Esophagus squamous epithelium (tissue), 5 donors: ENCODE results near the gene LDLRAD3. TPM values are rescaled to one million over a fixed set of nuclear protein-coding genes. Genes with fewer than 3 reads are reported as not detected.

Experiments
- DNase-seq: peaks from one replicate; lab custom pipeline; 2025; lab: John Stamatoyannopoulos, UW
- H3K27ac ChIP-seq, 4 donors: fragments of 200-600 bp; sonication (generic); one replicate each; pipeline ENCODE4 v1.5.1; 2016 to 2019; ENCODE audit warnings: mild to moderate bottlenecking in 1 of 4
- H3K27me3 ChIP-seq, 4 donors: fragments of 200-600 bp; sonication (generic); 1 replicate in 3 of 4; 2 replicates in 1 of 4; pipeline versions ENCODE4 v1.5.1 to v1.6.0; 2017 to 2021; ENCODE audit warnings: antibody characterized with exemption in 1 of 4
- H3K36me3 ChIP-seq, 3 donors: fragments of 200-600 bp; sonication (generic); one replicate each; pipeline ENCODE4 v1.5.1; 2016 to 2019
- H3K4me1 ChIP-seq, 3 donors: fragments of 200-600 bp; sonication (generic); one replicate each; pipeline ENCODE4 v1.5.1; 2017 to 2019
- H3K4me3 ChIP-seq, 4 donors: fragments of 200-600 bp; sonication (generic); 1 replicate in 3 of 4; 2 replicates in 1 of 4; pipeline ENCODE4 v1.5.1; 2016 to 2019; ENCODE audit warnings: mild to moderate bottlenecking in 2 of 4, moderate library complexity in 1 of 4
- H3K9me3 ChIP-seq, 3 donors: fragments of 200-600 bp; sonication (generic); one replicate each; pipeline ENCODE4 v1.5.1; 2016 to 2019
- CTCF ChIP-seq, 6 experiments: fragments of 450-650 bp in 4 of 6; fragments of 200-600 bp in 2 of 6; sonication (generic) in 2 of 6; IDR thresholded peaks; one replicate each; pipeline ENCODE4 v1.5.1; 2016 to 2019; ENCODE audit warnings: antibody characterized with exemption in 6 of 6, mild to moderate bottlenecking in 4 of 6, moderate library complexity in 4 of 6
- POLR2A ChIP-seq, 4 donors: fragments of 450-650 bp; IDR thresholded peaks; one replicate each; pipeline ENCODE4 v1.6.1; 2017; ENCODE audit warnings: antibody characterized with exemption in 4 of 4, mild to moderate bottlenecking in 4 of 4, moderate library complexity in 3 of 4
- WGBS, 2 donors: methylation state at CpG; one replicate each; pipeline ENCODE4 v1.1.5; 2018; 5-methylcytosine and 5-hydroxymethylcytosine counted together
- intact Hi-C: fragments of 100-400 bp; cut with DNase I; formaldehyde crosslinking; loops from one replicate; pipeline ENCODE4 v1.15.0; 2022
- total RNA-seq, 4 donors: library from RNA; depleted of rRNA; stranded (reverse); fragments of >200 nt; gene quantifications; one replicate each; pipeline ENCODE4 v1.1.0, GENCODE V29; 2016
- donor health status: DM: yes; HTN: yes; CAD: no.

LDLRAD3 gene
- total RNA-seq, 4 donors from 2014 or later = 5.0 to 16.8 (median 8.2) TPM

DNA sequence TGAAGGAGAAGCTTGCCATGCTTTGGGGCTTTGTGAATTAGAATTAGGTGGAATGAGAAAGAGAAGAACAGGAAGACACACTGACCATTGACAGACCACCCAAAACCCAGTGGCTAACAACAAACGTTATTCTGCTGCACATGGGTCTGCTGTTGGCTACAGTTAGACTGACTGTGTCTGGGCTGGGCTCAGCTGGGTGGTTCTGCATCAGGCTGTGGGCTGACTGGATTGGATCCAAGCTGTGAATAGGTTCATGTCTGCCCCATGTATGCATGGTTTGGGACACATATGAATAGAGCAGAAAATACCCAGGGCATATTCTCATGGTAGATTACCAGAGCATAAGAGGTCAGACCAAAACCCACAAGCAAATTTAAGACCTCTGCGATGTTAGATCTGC, 11.7 kb upstream of the LDLRAD3 start:
- Histone ChIP-seq H3K36me3 (no peaks in the 10 kb centered on the region), H3K4me3 (no peak overlapping the region), H3K4me1 (peaks cover 6 to 26% (median 7%) of the 10 kb centered on the region in 3 donors), H3K27me3 (no peaks in the 10 kb centered on the region), H3K27ac (peak overlapping the region in 1 of 4 donors; percentile 54), H3K9me3 (no peaks in the 10 kb centered on the region)
- intact Hi-C loops = no loop called here
- DNase-seq = no peak
- TF ChIP-seq CTCF (IDR thresholded peaks at IDR 0.05) (no peak), POLR2A (IDR thresholded peaks at IDR 0.05) (no peak)
- WGBS, 2 donors = 75 to 76% methylated on average over 2 of the region's 2 CpGs

GRCh38 chr11:35932681-35933319, 11.1 kb upstream of the LDLRAD3 start:
- H3K27me3 ChIP-seq = no peaks in the 10 kb centered on the region
- 57 to 63% methylated on average over 5 of the region's 5 CpGs for WGBS, 2 donors
- TF ChIP-seq CTCF (IDR thresholded peaks at IDR 0.05) (no peak), POLR2A (IDR thresholded peaks at IDR 0.05) (no peak)
- no peak for DNase-seq
- no peaks in the 10 kb centered on the region for H3K36me3 ChIP-seq
- intact Hi-C loops = no loop called here
- H3K27ac ChIP-seq = peak overlapping the region in 1 of 4 donors; percentile 12
- no peaks in the 10 kb centered on the region for H3K9me3 ChIP-seq
- H3K4me1 ChIP-seq = peaks cover 3 to 19% (median 6%) of the 10 kb centered on the region in 3 donors
- H3K4me3 ChIP-seq = no peak overlapping the region

DNA sequence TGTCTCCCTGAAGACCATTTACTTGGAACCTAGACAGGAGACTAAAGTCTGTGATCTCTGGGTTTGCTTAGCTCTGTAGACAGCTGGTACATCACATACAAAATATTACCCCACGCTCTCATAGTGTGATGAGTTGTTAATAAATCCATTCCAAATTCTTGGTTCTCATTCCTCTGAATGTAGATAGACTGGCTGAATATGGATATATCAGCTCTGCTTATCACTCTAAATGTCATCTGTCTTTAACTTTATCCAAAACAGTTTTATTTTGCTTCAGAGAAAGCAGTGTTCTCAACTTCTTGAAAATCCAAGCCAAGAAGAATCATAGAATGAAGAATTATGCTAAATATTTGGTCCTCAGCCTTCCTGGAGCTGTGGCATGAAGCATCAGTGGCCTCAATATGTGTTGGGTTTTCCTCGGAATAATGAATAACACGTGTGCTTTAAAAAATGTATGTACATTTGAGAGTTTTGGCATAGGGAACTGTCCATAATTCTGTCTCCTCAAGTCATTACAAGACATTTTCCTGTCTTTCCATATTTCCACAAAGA, 10.5 kb upstream of the LDLRAD3 start:
- WGBS, 2 donors = 81% methylated on average over 3 of the region's 3 CpGs
- H3K4me1 ChIP-seq = peaks cover 0 to 13% (median under 1%) of the 10 kb centered on the region in 3 donors
- H3K36me3 ChIP-seq = no peaks in the 10 kb centered on the region
- H3K27ac ChIP-seq = peak overlapping the region in 1 of 4 donors; percentile 12
- intact Hi-C loops = no loop called here
- H3K27me3 ChIP-seq = no peaks in the 10 kb centered on the region
- no peak for DNase-seq
- no peaks in the 10 kb centered on the region for H3K9me3 ChIP-seq
- TF ChIP-seq CTCF (IDR thresholded peaks at IDR 0.05) (no peak), POLR2A (IDR thresholded peaks at IDR 0.05) (no peak)
- H3K4me3 ChIP-seq = no peak overlapping the region

DNA sequence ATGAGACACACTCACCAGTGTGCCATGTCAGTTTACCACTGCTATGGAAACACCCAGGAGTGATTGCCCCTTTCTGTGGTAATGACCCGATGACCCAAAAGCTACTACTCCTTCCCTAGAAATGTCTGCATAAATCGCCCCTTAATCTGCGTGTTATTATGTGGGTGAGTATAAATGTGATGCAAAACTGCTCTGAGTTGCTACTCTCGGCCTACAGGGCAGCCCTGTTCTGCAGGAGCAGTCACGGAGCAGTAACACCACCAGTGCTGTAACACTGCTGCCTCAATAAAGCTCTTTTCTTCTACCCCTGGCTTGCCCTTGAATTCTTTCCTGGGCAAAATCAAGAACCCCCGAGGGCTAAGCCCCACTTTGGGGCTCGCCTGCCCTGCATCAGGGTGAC, 9.6 kb upstream of the LDLRAD3 start:
- DNase-seq = no peak
- H3K9me3 ChIP-seq = no peaks in the 10 kb centered on the region
- intact Hi-C loops = no loop called here
- no peak overlapping the region for H3K27ac ChIP-seq
- TF ChIP-seq POLR2A (IDR thresholded peaks at IDR 0.05) (no peak), CTCF (IDR thresholded peaks at IDR 0.05) (no peak)
- H3K4me3 ChIP-seq = no peak overlapping the region
- no peaks in the 10 kb centered on the region for H3K36me3 ChIP-seq
- peaks cover 0 to 6% (median 0%) of the 10 kb centered on the region in 3 donors for H3K4me1 ChIP-seq
- H3K27me3 ChIP-seq = no peaks in the 10 kb centered on the region
- WGBS, 2 donors = 70 to 74% methylated on average over 7 of the region's 7 CpGs

- no peak for DNase-seq
- 68 to 74% methylated on average over 4 of the region's 4 CpGs for WGBS, 2 donors
- intact Hi-C loops = no loop called here
- Histone ChIP-seq H3K27ac (no peak overlapping the region), H3K36me3 (no peaks in the 10 kb centered on the region), H3K4me1 (peaks cover 0 to 5% (median 0%) of the 10 kb centered on the region in 3 donors), H3K4me3 (no peak overlapping the region), H3K9me3 (no peaks in the 10 kb centered on the region), H3K27me3 (no peaks in the 10 kb centered on the region)
- no peak for TF ChIP-seq CTCF (IDR thresholded peaks at IDR 0.05)
- no peak for TF ChIP-seq POLR2A (IDR thresholded peaks at IDR 0.05)
Measured at GRCh38 chr11:35934981-35935380, 8.9 kb upstream of the LDLRAD3 start.
